GM23338 (cell line): Measurements from ENCODE around the gene TAS2R41. TPM values are rescaled to one million over a fixed set of nuclear protein-coding genes. Genes with fewer than 3 reads are reported as not detected.

ENCODE experiments used
- ATAC-seq: fragments of 200-7000 bp; cut with Tn5 transposase; 3 replicates; pipeline ENCODE4 v1.9.1; 2020
- DNase-seq: peaks from one replicate; pipeline ENCODE4 v3.0.0-alpha.2; 2015; ENCODE audit warnings: low spot score
- H2AFZ ChIP-seq: fragments of 200-600 bp; sonication (generic); 2 replicates; pipeline ENCODE4 v1.8.0; 2016; ENCODE audit warnings: antibody characterized with exemption, mild to moderate bottlenecking, moderate library complexity
- H3F3A ChIP-seq: fragments of 200-600 bp; sonication (generic); replicated peaks from 2 replicates; pipeline ENCODE4 v1.8.0; 2017; ENCODE audit warnings: antibody characterized with exemption, mixed run types, low read depth
- H3K27ac ChIP-seq: fragments of 200-600 bp; sonication (generic); 2 replicates; pipeline ENCODE4 v1.6.1; 2016; ENCODE audit warnings: low read depth
- H3K27me3 ChIP-seq: fragments of 200-600 bp; sonication (generic); 2 replicates; pipeline ENCODE4 v1.8.0; 2016; ENCODE audit warnings: mild to moderate bottlenecking, mixed run types, moderate library complexity; ENCODE audit not compliant: insufficient read depth
- H3K36me3 ChIP-seq: fragments of 200-600 bp; sonication (generic); 2 replicates; pipeline ENCODE4 v1.8.0; 2016; ENCODE audit warnings: mild to moderate bottlenecking; ENCODE audit not compliant: insufficient read depth
- H3K4me1 ChIP-seq: fragments of 200-600 bp; sonication (generic); 2 replicates; pipeline ENCODE4 v1.8.0; 2016; ENCODE audit warnings: mild to moderate bottlenecking, moderate library complexity; ENCODE audit not compliant: insufficient read depth
- H3K4me2 ChIP-seq: fragments of 200-600 bp; sonication (generic); 2 replicates; pipeline ENCODE4 v1.7.1; 2017; ENCODE audit warnings: mixed run types
- H3K4me3 ChIP-seq: fragments of 200-600 bp; sonication (generic); 2 replicates; pipeline ENCODE4 v1.6.1; 2016; ENCODE audit warnings: mixed run types
- H3K79me2 ChIP-seq: fragments of 200-600 bp; sonication (generic); replicated peaks from 2 replicates; pipeline ENCODE4 v1.8.0; 2017; ENCODE audit warnings: mild to moderate bottlenecking; ENCODE audit not compliant: insufficient read depth
- H3K9me2 ChIP-seq: fragments of 200-600 bp; sonication (generic); 2 replicates; pipeline ENCODE4 v1.8.0; 2017; ENCODE audit not compliant: insufficient read depth
- H4K20me1 ChIP-seq: fragments of 200-600 bp; sonication (generic); replicated peaks from 2 replicates; pipeline ENCODE4 v1.8.0; 2017; ENCODE audit warnings: mild to moderate bottlenecking; ENCODE audit not compliant: insufficient read depth
- H3K27ac Mint-ChIP-seq: 2 replicates; pipeline ENCODE4 v1.8.0; 2020; ENCODE audit warnings: inconsistent platforms, mild to moderate bottlenecking, moderate library complexity, mixed read lengths
- H3K27me3 Mint-ChIP-seq: 3 replicates; pipeline ENCODE4 v1.8.0; 2022; ENCODE audit warnings: low read depth, mild to moderate bottlenecking, moderate library complexity, mixed read lengths, inconsistent platforms; ENCODE audit not compliant: insufficient read depth, poor library complexity
- H3K36me3 Mint-ChIP-seq: 3 replicates; pipeline ENCODE4 v1.8.0; 2021; ENCODE audit warnings: low read depth, mild to moderate bottlenecking, inconsistent platforms, moderate library complexity, mixed read lengths
- H3K4me1 Mint-ChIP-seq: 3 replicates; pipeline ENCODE4 v1.8.0; 2020; ENCODE audit warnings: mild to moderate bottlenecking, inconsistent platforms, mixed read lengths
- H3K4me3 Mint-ChIP-seq: 3 replicates; pipeline ENCODE4 v1.8.0; 2021; ENCODE audit warnings: moderate library complexity, mild to moderate bottlenecking, inconsistent platforms, mixed read lengths
- H3K9me3 Mint-ChIP-seq: 3 replicates; pipeline ENCODE4 v1.8.0; 2020; ENCODE audit warnings: moderate library complexity, mild to moderate bottlenecking, inconsistent platforms, mixed read lengths
- CREB1 ChIP-seq: fragments of 250-450 bp; sonication (Bioruptor Pico); IDR thresholded peaks from 2 replicates; pipeline ENCODE4 v1.5.0; 2020; ENCODE audit warnings: low read depth, mild to moderate bottlenecking, moderate library complexity
- EZH2 ChIP-seq: fragments of 200-600 bp; sonication (generic); IDR thresholded peaks from one replicate; pipeline ENCODE4 v1.8.0; 2017; ENCODE audit warnings: antibody characterized with exemption, mild to moderate bottlenecking, low read depth; ENCODE audit not compliant: unreplicated experiment
- EZH2phosphoT487 ChIP-seq: fragments of 200-600 bp; sonication (generic); IDR thresholded peaks from one replicate; pipeline ENCODE4 v1.8.1; 2018; ENCODE audit warnings: antibody characterized with exemption; ENCODE audit not compliant: unreplicated experiment
- JUNB ChIP-seq: IDR thresholded peaks from one replicate; pipeline ENCODE4 v1.6.1; 2016; ENCODE audit warnings: antibody characterized with exemption; ENCODE audit not compliant: unreplicated experiment
- NANOG ChIP-seq: IDR thresholded peaks from 2 replicates; pipeline ENCODE4 v1.6.1; 2016; ENCODE audit warnings: antibody characterized with exemption, borderline replicate concordance
- POLR2AphosphoS5 ChIP-seq: IDR thresholded peaks from 2 replicates; pipeline ENCODE4 v1.6.1; 2016; ENCODE audit warnings: antibody characterized with exemption, low read depth
- STAT1 ChIP-seq: IDR thresholded peaks from one replicate; pipeline ENCODE4 v1.6.1; 2016; ENCODE audit warnings: antibody characterized with exemption; ENCODE audit not compliant: unreplicated experiment
- ZNF114 ChIP-seq: fragments of 250-450 bp; sonication (Bioruptor Pico); IDR thresholded peaks from 2 replicates; pipeline ENCODE4 v1.5.0; 2020; ENCODE audit warnings: mild to moderate bottlenecking, moderate library complexity
- ZNF331 ChIP-seq: fragments of 250-450 bp; sonication (Bioruptor Pico); IDR thresholded peaks from 2 replicates; pipeline ENCODE4 v1.5.0; 2020; ENCODE audit warnings: low read depth, mild to moderate bottlenecking, moderate library complexity
- polyA plus RNA-seq: library from polyadenylated mRNA; unstranded; fragments of >200 nt; fragmentation: Nextera tagmentation; extraction: Ambion mirVana; gene quantifications from 2 replicates; pipeline ENCODE4 v1.2.1, GENCODE V29; 2016
- total RNA-seq: library from RNA; depleted of rRNA; stranded (reverse); fragments of >200 nt; shearing (Covaris generic); gene quantifications from 2 replicates; pipeline ENCODE4 v1.2.3, GENCODE V29; 2014
- TF ChIP-seq, protein P1 (sequence below), 2 experiments: fragments of 200-600 bp in 1 of 2; sonication (generic) in 1 of 2; conservative IDR thresholded peaks; 2 replicates each; pipeline versions ENCODE4 v1.5.1 to v1.6.1; 2016 to 2017; ENCODE audit warnings: antibody characterized with exemption in 2 of 2, low read depth in 2 of 2, mild to moderate bottlenecking in 2 of 2, moderate library complexity in 1 of 2
- TF ChIP-seq, protein P2 (sequence below): IDR thresholded peaks from one replicate; pipeline ENCODE4 v1.6.1; 2018; ENCODE audit warnings: antibody characterized with exemption; ENCODE audit not compliant: unreplicated experiment
- TF ChIP-seq, protein P3 (sequence below): IDR thresholded peaks from 2 replicates; pipeline ENCODE4 v1.6.1; 2016; ENCODE audit warnings: antibody characterized with exemption
- TF ChIP-seq, protein P4 (sequence below): fragments of 250-450 bp; sonication (Bioruptor Pico); IDR thresholded peaks from 2 replicates; pipeline ENCODE4 v1.5.0; 2020; ENCODE audit warnings: mild to moderate bottlenecking, moderate library complexity

The TAS2R41 gene
- total and polyA plus RNA-seq, 2 experiments from 2014 or later = 1.2 TPM; not detected in 1

DNA sequence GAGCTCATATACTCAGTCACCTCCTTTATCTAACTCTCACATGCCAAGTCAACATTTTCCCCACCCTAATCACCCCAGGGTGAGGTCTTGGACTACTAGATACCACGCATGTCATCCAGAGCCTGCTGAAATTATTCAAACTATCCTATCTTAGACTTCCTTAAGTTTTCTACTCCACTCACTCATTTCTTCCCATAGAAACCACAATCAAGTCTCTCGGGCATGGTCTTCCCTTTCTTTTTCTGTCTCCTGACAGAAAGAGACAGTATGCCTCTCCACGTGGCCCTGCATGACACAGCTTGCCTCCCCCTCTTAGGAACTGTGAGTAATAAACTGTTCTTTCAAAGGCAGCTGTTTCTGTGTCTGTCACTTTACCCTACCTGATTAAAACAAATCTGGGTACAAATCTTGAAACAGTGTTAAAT, 29.4 kb downstream of the TAS2R41 start:
- Histone ChIP-seq H3K79me2 (no peaks in the 10 kb centered on the region), H4K20me1 (no peaks in the 10 kb centered on the region), H3K27ac (no peak overlapping the region), H3K4me2 (no peak overlapping the region), H3K36me3 (no peaks in the 10 kb centered on the region), H2AFZ (no peak overlapping the region), H3F3A (0 out of 2 replicates have a peak, but pooled peaks cover 2% of the 10 kb centered on the region), H3K4me3 (no peak overlapping the region), H3K9me2 (no peaks in the 10 kb centered on the region), H3K4me1 (no peaks in the 10 kb centered on the region), H3K27me3 (no peaks in the 10 kb centered on the region)
- Mint-ChIP-seq H3K9me3 (no peaks in the 10 kb centered on the region), H3K36me3 (no peaks in the 10 kb centered on the region), H3K27me3 (no peaks in the 10 kb centered on the region), H3K4me1 (peaks cover 4% of the 10 kb centered on the region; the same call in 2 of the 3 replicates), H3K27ac (no peak overlapping the region), H3K4me3 (no peak overlapping the region)
- TF ChIP-seq, protein P1, sequence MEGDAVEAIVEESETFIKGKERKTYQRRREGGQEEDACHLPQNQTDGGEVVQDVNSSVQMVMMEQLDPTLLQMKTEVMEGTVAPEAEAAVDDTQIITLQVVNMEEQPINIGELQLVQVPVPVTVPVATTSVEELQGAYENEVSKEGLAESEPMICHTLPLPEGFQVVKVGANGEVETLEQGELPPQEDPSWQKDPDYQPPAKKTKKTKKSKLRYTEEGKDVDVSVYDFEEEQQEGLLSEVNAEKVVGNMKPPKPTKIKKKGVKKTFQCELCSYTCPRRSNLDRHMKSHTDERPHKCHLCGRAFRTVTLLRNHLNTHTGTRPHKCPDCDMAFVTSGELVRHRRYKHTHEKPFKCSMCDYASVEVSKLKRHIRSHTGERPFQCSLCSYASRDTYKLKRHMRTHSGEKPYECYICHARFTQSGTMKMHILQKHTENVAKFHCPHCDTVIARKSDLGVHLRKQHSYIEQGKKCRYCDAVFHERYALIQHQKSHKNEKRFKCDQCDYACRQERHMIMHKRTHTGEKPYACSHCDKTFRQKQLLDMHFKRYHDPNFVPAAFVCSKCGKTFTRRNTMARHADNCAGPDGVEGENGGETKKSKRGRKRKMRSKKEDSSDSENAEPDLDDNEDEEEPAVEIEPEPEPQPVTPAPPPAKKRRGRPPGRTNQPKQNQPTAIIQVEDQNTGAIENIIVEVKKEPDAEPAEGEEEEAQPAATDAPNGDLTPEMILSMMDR (conservative IDR thresholded peaks at IDR 0.05; ENCODE audit: low read depth in 2 of 2) = no peak
- TF ChIP-seq ZNF331 (CRISPR knock-in tag) (no peak), EZH2 (no peak), NANOG (no peak), ZNF114 (CRISPR knock-in tag) (no peak), CREB1 (CRISPR knock-in tag) (no peak), POLR2AphosphoS5 (no peak), EZH2phosphoT487 (no peak), JUNB (no peak), STAT1 (no peak)
- TF ChIP-seq, protein P2, sequence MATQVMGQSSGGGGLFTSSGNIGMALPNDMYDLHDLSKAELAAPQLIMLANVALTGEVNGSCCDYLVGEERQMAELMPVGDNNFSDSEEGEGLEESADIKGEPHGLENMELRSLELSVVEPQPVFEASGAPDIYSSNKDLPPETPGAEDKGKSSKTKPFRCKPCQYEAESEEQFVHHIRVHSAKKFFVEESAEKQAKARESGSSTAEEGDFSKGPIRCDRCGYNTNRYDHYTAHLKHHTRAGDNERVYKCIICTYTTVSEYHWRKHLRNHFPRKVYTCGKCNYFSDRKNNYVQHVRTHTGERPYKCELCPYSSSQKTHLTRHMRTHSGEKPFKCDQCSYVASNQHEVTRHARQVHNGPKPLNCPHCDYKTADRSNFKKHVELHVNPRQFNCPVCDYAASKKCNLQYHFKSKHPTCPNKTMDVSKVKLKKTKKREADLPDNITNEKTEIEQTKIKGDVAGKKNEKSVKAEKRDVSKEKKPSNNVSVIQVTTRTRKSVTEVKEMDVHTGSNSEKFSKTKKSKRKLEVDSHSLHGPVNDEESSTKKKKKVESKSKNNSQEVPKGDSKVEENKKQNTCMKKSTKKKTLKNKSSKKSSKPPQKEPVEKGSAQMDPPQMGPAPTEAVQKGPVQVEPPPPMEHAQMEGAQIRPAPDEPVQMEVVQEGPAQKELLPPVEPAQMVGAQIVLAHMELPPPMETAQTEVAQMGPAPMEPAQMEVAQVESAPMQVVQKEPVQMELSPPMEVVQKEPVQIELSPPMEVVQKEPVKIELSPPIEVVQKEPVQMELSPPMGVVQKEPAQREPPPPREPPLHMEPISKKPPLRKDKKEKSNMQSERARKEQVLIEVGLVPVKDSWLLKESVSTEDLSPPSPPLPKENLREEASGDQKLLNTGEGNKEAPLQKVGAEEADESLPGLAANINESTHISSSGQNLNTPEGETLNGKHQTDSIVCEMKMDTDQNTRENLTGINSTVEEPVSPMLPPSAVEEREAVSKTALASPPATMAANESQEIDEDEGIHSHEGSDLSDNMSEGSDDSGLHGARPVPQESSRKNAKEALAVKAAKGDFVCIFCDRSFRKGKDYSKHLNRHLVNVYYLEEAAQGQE = no peak
- TF ChIP-seq, protein P3, sequence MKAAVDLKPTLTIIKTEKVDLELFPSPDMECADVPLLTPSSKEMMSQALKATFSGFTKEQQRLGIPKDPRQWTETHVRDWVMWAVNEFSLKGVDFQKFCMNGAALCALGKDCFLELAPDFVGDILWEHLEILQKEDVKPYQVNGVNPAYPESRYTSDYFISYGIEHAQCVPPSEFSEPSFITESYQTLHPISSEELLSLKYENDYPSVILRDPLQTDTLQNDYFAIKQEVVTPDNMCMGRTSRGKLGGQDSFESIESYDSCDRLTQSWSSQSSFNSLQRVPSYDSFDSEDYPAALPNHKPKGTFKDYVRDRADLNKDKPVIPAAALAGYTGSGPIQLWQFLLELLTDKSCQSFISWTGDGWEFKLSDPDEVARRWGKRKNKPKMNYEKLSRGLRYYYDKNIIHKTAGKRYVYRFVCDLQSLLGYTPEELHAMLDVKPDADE = no peak
- TF ChIP-seq, protein P4, sequence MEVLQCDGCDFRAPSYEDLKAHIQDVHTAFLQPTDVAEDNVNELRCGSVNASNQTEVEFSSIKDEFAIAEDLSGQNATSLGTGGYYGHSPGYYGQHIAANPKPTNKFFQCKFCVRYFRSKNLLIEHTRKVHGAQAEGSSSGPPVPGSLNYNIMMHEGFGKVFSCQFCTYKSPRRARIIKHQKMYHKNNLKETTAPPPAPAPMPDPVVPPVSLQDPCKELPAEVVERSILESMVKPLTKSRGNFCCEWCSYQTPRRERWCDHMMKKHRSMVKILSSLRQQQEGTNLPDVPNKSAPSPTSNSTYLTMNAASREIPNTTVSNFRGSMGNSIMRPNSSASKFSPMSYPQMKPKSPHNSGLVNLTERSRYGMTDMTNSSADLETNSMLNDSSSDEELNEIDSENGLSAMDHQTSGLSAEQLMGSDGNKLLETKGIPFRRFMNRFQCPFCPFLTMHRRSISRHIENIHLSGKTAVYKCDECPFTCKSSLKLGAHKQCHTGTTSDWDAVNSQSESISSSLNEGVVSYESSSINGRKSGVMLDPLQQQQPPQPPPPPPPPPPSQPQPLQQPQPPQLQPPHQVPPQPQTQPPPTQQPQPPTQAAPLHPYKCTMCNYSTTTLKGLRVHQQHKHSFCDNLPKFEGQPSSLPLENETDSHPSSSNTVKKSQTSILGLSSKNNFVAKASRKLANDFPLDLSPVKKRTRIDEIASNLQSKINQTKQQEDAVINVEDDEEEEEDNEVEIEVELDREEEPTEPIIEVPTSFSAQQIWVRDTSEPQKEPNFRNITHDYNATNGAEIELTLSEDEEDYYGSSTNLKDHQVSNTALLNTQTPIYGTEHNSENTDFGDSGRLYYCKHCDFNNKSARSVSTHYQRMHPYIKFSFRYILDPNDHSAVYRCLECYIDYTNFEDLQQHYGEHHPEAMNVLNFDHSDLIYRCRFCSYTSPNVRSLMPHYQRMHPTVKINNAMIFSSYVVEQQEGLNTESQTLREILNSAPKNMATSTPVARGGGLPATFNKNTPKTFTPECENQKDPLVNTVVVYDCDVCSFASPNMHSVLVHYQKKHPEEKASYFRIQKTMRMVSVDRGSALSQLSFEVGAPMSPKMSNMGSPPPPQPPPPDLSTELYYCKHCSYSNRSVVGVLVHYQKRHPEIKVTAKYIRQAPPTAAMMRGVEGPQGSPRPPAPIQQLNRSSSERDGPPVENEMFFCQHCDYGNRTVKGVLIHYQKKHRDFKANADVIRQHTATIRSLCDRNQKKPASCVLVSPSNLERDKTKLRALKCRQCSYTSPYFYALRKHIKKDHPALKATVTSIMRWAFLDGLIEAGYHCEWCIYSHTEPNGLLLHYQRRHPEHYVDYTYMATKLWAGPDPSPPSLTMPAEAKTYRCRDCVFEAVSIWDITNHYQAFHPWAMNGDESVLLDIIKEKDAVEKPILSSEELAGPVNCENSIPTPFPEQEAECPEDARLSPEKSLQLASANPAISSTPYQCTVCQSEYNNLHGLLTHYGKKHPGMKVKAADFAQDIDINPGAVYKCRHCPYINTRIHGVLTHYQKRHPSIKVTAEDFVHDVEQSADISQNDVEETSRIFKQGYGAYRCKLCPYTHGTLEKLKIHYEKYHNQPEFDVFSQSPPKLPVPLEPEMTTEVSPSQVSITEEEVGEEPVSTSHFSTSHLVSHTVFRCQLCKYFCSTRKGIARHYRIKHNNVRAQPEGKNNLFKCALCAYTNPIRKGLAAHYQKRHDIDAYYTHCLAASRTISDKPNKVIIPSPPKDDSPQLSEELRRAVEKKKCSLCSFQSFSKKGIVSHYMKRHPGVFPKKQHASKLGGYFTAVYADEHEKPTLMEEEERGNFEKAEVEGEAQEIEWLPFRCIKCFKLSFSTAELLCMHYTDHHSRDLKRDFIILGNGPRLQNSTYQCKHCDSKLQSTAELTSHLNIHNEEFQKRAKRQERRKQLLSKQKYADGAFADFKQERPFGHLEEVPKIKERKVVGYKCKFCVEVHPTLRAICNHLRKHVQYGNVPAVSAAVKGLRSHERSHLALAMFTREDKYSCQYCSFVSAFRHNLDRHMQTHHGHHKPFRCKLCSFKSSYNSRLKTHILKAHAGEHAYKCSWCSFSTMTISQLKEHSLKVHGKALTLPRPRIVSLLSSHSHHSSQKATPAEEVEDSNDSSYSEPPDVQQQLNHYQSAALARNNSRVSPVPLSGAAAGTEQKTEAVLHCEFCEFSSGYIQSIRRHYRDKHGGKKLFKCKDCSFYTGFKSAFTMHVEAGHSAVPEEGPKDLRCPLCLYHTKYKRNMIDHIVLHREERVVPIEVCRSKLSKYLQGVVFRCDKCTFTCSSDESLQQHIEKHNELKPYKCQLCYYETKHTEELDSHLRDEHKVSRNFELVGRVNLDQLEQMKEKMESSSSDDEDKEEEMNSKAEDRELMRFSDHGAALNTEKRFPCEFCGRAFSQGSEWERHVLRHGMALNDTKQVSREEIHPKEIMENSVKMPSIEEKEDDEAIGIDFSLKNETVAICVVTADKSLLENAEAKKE = no peak
- ATAC-seq (no peak), DNase-seq (no peak)
